ENCODE data around the gene RNF180.

Gene RNF180

DNA sequence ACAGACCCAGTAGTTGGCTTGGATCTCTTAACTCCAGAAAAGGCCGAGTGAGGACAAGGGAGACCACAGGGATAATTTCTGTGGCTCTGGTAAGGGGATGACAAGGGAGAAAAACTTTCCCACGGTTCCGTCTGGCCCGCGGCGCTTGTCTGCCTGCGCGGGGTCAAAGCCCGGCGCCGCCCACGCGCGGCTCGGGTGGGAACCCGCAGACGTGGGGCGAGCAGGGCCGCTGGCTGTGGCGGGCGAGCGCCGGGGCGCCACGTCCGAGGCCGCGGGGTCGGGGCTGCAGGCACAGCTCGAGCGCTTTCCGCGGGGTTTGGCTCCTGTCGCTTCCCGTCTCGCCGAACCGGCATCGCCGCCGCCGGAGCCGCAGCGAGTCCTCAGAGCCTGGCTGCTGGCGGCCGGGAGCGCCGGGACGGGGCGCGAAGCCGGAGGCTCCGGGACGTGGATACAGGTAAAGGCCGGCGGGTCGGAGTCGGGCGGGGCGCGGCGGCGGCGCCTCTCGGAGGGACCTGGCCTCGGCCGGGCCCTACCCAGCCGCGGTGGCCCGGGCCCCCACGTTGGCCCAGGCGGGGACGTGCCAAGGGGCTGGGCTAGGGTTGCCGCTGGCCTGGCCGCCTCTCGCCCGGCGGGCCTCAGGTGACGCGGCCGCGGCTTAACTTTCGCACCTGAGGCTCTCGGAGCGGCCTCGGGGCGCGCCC lies at the start of gene RNF180:
Gene RNF180 (plus strand): TSS at position 344 of the 701 bp plus-strand sequence. CDS start 34,965 bp downstream, outside the sequence.
- no peak for DNase-seq (ENCODE audit: low spot score)

- no peak for DNase-seq (ENCODE audit: low spot score)
Observed at GRCh38 chr5:64125521-64125920, 40.1 kb upstream of the RNF180 start.

- no peak for DNase-seq (ENCODE audit: low spot score)
Observed at GRCh38 chr5:64126202-64126741, 39.4 kb upstream of the RNF180 start.

GRCh38 chr5:64140018-64140417 lies 25.6 kb upstream of the RNF180 start:
- no peak for DNase-seq (ENCODE audit: low spot score)

DNA sequence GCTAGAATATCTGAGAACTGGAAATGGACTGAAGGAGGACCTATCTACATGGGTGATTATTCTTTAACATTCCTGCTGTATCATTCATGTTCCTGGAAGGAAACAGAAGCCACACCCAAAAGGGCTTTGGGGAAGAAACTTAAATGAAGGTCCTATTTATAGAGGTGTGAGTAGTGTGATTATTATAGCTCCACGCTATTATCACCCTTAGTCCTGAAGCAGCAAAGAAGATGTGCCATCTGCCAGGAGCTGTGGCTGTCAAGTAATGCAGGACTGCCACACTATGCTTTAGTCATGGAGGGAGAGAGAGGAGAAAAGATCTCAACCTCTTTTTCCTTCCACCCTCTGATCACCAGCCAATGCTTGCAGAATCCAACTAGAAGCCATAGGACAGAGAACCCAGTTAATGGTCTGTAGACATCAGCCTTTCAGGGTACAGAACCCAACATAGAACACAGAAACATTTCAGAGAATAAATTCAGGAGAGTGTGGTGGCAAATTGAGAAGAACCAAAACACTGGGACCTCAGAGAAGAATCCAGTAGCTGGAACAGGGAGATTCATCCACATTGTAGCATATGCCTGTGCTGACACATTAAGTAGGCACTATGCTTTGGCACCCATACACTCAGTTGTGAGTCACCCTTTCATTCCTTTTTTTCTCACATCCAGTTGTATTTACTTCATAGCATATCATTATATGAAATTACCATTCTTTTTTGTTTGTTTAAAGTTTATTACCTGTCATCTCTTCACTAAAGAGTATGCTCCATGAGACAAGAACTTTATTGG lies 21.0 kb upstream of the RNF180 start:
- no peak for DNase-seq (ENCODE audit: low spot score)

DNA sequence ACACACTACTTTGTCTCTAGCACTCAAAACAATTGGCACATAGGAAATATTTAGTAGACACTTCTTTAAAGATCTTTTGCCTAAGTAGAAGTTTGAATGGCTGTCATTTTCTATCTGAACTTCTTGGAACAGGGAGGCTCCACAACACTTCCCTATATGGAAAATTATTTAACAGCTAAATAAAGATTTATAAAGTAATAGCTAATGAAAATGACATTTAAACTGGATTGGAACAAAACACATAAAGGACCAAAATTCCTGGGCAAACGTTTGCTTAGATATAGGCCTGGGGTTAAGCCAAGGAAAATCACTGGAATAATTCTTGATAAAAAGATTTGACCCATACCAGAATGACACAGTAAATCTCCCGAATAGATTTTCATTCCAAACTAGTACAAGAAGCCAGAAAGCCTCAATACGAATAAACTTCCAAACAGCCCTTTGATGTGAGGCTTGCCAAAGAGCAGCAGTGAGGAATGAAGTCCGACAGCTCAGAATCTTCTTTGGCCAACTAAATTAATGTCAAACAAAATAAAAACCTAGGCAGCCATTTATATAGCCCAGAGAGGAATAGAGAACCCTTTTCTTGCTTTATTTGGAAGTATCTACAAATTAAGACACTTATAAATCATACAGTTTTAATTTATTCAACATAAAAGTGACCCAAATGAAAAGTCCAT lies 20.3 kb upstream of the RNF180 start:
- no peak for DNase-seq (ENCODE audit: low spot score)

GRCh38 chr5:64147379-64147778 lies 18.3 kb upstream of the RNF180 start:
- no peak for DNase-seq (ENCODE audit: low spot score)

DNA sequence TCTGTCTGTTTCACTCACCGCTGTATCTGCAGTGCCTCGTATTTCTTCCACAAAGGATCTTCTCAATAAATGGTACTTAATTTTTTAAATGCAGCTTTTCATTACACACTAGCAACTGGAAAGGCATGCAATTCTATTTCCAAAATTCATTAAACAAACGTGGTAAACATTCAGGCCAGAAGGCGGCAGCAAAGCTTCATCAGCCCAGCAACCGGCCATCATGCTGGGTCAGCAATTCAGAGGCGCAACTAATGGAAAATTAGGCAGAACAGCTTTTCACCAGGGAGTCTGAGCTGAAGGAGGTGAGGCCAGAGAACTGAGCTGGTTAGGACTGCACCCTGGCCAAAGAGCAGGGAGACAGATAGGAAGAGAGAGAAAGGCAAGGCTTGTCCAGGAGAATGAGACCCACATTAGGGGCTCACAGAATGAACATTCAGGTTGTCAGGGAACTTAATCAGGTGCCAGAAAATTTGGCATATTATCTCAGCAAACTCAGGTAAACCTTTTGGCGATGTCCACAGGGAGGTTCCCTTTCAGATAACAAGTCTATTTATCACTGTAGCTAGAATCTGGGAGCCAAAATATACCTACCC lies 17.7 kb upstream of the RNF180 start:
- DNase-seq (ENCODE audit: low spot score) = peak; percentile 45

DNA sequence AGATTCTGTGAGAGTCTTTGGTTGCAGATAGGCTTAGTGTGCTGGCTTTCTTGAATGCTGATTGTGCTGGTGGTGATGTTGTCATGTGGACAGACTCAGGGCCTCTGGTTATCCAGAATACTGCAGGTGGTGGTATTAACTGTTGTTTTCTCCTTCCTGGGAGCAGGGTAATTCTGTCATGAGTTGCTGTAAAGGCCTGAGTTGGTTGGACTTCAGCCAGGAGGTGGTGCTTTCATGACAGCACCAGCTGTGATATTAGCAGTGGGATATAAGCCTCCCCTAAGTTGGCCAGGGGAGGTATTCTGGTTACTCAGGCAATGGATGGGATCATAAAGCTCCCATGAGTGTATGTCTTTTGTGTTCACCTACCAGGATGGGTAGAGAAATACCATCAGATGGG lies 16.4 kb upstream of the RNF180 start:
- no peak for DNase-seq (ENCODE audit: low spot score)

DNA sequence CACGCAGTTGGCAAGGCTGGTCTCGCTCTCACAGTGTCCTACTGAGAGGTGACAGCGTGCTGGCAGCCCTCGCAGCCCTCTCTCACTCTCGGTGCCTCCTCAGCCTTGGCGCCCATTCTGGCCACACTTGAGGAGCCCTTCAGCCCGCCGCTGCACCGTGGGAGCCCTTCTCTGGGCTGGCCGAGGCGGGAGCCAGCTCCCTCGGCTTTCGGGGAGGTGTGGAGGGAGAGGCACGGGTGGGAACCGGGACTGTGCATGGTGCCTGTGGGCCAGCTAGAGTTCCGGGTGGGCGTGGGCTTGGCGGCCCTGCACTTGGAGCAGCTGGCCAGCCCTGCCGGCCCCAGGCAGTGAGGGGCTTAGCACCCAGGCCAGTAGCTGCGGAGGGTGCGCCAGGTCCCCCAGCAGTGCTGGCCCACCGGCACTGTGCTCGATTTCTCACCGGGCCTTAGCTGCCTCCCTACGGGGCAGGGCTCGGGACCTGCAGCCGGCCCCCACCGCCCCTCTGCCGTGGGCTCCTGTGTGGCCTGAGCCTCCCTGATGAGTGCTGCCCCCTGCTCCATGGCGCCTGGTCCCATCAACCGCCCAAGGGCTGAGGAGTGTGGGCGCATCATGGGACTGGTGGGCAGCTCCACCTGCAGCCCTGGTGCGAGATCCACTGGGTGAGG lies 15.7 kb upstream of the RNF180 start:
- no peak for DNase-seq (ENCODE audit: low spot score)

DNA sequence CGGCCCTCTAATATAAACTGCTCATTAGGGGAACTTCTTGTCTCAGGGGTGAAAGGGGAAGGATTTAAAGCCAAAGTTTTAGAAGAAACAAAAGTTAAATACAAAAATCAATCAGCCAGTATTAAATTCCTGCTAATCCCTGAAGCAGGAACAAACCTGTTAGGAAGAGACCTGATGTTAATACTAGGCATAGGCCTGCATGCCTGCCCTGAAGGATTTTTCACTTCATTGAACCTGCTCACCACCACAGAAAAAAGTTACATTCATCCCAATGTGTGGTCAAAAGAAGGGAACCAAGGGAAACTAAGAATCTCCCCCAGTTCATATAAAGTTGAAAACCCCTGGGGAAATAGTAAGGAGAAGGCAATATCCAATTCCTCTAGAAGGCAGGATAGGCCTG lies 9.4 kb upstream of the RNF180 start:
- DNase-seq (ENCODE audit: low spot score) = no peak

DNA sequence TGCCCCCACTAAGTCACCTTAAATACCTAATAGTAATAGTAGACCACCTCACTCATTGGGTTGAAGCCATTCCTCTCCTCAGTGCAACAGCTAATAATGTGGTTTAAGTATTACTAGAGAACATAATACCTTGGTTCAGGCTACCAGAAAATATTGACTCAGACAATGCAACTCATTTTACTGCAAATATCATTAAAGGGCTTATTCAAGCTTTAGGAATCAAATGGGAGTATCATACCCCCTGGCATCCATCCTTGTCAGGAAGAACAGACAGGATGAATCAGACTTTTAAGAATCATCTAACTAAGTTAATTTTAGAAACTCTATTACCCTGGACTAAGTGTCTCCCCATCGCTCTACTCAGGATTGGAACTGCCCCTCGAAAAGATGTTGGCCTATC lies 6.8 kb upstream of the RNF180 start:
- no peak for DNase-seq (ENCODE audit: low spot score)

- DNase-seq (ENCODE audit: low spot score) = no peak
Observed at GRCh38 chr5:64160201-64160600, 5.4 kb upstream of the RNF180 start.

DNA sequence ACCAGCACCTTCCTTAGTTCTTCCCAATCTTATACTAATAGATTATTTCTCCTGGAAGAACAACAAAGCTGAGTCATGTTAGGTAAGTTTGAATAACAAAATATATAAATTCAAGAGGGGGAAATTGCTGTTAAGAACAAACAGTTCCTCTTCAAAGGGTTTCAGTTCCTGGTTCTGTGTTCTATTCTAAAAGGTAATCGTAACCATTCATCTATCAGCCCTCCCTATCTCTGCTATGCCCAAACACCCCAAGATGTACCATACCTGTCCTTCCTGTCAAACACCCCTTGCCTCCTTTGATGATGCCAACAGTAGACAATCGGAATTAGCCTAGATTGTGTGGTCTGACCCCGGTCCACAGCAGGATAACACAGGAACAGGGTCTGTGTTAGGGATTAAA lies 4.2 kb upstream of the RNF180 start:
- DNase-seq (ENCODE audit: low spot score) = peak; percentile 4

- DNase-seq (ENCODE audit: low spot score) = no peak
Observed at GRCh38 chr5:64163135-64163534, 2.5 kb upstream of the RNF180 start.

GRCh38 chr5:64163746-64164145 lies 1.9 kb upstream of the RNF180 start:
- DNase-seq (ENCODE audit: low spot score) = no peak

- DNase-seq (ENCODE audit: low spot score) = no peak
Observed at GRCh38 chr5:64164166-64164565, 1.5 kb upstream of the RNF180 start.

DNA sequence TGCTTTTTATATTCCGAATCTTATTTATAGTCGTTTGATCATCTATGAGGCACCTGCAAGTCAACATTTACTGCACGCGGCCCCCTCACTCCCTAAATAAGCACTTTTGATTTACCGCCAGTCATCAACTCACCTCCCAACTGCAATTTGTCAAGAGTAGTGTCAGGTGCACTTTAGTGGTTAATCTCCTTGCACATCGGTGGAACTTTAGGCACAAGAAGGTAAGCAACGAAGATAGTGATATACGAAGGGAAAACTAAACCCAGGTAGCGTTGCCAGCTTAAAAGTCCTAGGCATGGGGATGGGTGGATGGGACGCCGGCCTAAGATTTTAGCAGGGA lies 513 bp upstream of the RNF180 start:
- no peak for DNase-seq (ENCODE audit: low spot score)

GRCh38 chr5:64166201-64166959 lies 737 bp downstream of the RNF180 start:
- no peak for DNase-seq (ENCODE audit: low spot score)

GRCh38 chr5:64176301-64176700 lies 10.7 kb downstream of the RNF180 start:
- DNase-seq (ENCODE audit: low spot score) = no peak

DNA sequence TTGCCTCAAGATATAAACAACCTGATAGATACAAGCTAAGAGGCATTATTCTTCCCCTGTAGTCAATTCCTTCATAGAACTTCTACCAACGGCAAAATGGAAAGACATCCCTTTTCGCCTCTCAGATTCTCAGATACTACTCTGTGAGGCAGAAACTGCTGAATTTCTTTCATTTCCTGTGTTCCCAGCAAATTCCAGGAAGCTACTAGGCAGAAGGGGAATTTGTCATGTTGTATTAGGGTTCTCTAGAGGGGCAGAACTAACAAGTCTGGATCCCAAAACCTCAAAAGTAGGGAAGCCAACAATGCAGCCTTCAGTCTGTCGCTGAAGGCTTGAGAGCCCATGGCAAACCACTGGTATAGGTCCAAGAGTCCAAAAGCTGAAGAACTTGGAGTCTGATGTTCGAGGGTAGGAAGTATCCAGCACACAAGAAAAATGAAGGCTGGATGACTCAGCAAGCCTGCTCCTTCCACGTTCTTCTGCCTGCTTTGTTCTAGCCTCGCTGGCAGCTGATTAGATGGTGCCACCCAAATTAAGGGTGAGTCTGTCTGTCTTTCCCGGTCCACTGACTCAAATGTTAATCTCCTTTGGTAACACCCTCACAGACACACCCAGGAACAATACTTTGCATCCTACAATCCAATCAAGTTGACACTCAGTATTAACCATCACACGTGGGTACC lies 15.2 kb downstream of the RNF180 start:
- no peak for DNase-seq (ENCODE audit: low spot score)
